NT2/D1 (cell line): ENCODE measurements around the gene ULK4.

Experiments
- SUZ12 ChIP-seq: IDR thresholded peaks from 2 replicates; pipeline ENCODE4 v1.6.1; 2011; ENCODE audit not compliant: insufficient read length, insufficient read depth; ENCODE audit errors: extremely low read depth
- ZNF274 ChIP-seq: IDR thresholded peaks from 2 replicates; pipeline ENCODE4 v1.6.1; 2011; ENCODE audit warnings: mild to moderate bottlenecking, low read depth, low read length

DNA sequence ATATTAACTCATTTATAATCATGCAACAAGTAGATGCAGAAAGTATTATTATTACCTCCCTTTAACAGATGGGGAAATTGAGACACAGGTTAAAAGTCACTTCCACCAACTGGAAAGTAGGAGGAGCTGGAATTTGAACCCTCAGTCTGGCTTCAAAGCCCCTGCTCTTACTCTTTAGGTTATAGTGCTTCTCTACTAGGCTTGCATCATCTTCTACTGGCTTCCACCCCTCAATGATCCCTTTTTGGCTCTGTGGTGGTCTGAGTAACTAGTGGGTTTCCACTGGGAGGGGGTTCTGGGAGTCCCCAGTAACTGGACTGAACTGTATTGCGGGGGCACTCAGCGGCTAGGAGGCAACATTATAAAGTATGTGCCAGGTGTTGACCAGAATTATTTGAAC lies 671.6 kb downstream of the ULK4 start:
- no peak for TF ChIP-seq SUZ12
- no peak for TF ChIP-seq ZNF274
